ENCODE results near the gene ALDH1B1. TPM values are rescaled to one million over a fixed set of nuclear protein-coding genes. Genes with fewer than 3 reads are reported as not detected.
A peak's percentile ranks its signal among the peaks of the same experiment; 100 is the strongest.

ALDH1B1 gene
- 10 to 100 TPM in 1 of 2 donors, 1 to 10 TPM in 1; 9.1 to 10.2 TPM for total RNA-seq

- H3K36me3 Mint-ChIP-seq (ENCODE audit: insufficient read depth in 2 of 2): peaks cover 8 to 10% of the 10 kb centered on the region in 2 donors
- ATAC-seq (replicated peaks in 1 of 2): peak; percentile 99
- peaks cover 17% of the 10 kb centered on the region for H3K4me1 Mint-ChIP-seq (ENCODE audit: low read depth)
- DNase-seq: peak; percentile 83
- H3K27me3 Mint-ChIP-seq (ENCODE audit: low read depth): peaks cover 16% of the 10 kb centered on the region
- H3K27ac Mint-ChIP-seq: peak within 1 kb of the TSS; percentile 90
- no peaks in the 10 kb centered on the region for H3K9me3 Mint-ChIP-seq
- peak within 1 kb of the TSS; percentile 92 to 97 for H3K4me3 Mint-ChIP-seq
Measured at GRCh38 chr9:38392235-38393127, at the start of gene ALDH1B1. Gene ALDH1B1, plus strand, starts transcription at chr9:38392702. Its CDS starts 3,047 bp downstream, at chr9:38395749.

GRCh38 chr9:38343037-38343436 lies 49.5 kb upstream of the ALDH1B1 start:
- Mint-ChIP-seq H3K27ac (no peak overlapping the region), H3K27me3 (ENCODE audit: low read depth) (peaks cover 24% of the 10 kb centered on the region), H3K9me3 (peaks cover 1 to 2% of the 10 kb centered on the region in 2 donors), H3K36me3 (ENCODE audit: insufficient read depth in 2 of 2) (no peaks in the 10 kb centered on the region), H3K4me1 (ENCODE audit: low read depth) (peaks cover 7% of the 10 kb centered on the region), H3K4me3 (no peak overlapping the region)
- no peak for ATAC-seq (replicated peaks in 1 of 2)
- DNase-seq: no peak

- H3K27ac Mint-ChIP-seq: no peak overlapping the region
- peaks cover 24% of the 10 kb centered on the region for H3K27me3 Mint-ChIP-seq (ENCODE audit: low read depth)
- H3K4me1 Mint-ChIP-seq (ENCODE audit: low read depth): peaks cover 7% of the 10 kb centered on the region
Measured at GRCh38 chr9:38343552-38343951, 49.0 kb upstream of the ALDH1B1 start.

GRCh38 chr9:38344566-38345324 lies 47.8 kb upstream of the ALDH1B1 start:
- Mint-ChIP-seq H3K36me3 (ENCODE audit: insufficient read depth in 2 of 2) (no peaks in the 10 kb centered on the region), H3K4me3 (no peak overlapping the region), H3K27me3 (ENCODE audit: low read depth) (peaks cover 27% of the 10 kb centered on the region), H3K27ac (no peak overlapping the region), H3K9me3 (peaks cover 1 to 2% of the 10 kb centered on the region in 2 donors), H3K4me1 (ENCODE audit: low read depth) (no peaks in the 10 kb centered on the region)
- DNase-seq: no peak
- ATAC-seq (replicated peaks in 1 of 2): no peak

More at GRCh38 chr9:38343552-38343951, 49.0 kb upstream of the ALDH1B1 start:
- peaks cover 1 to 2% of the 10 kb centered on the region in 2 donors for H3K9me3 Mint-ChIP-seq
- no peak for ATAC-seq (replicated peaks in 1 of 2)
- H3K4me3 Mint-ChIP-seq: no peak overlapping the region
- DNase-seq: no peak
- no peaks in the 10 kb centered on the region for H3K36me3 Mint-ChIP-seq (ENCODE audit: insufficient read depth in 2 of 2)

GRCh38 chr9:38345851-38346755 lies 46.4 kb upstream of the ALDH1B1 start:
- no peak overlapping the region for H3K4me3 Mint-ChIP-seq
- peaks cover 28% of the 10 kb centered on the region for H3K27me3 Mint-ChIP-seq (ENCODE audit: low read depth)
- DNase-seq (no peak), ATAC-seq (replicated peaks in 1 of 2) (no peak)
- H3K4me1 Mint-ChIP-seq (ENCODE audit: low read depth): no peaks in the 10 kb centered on the region
- H3K27ac Mint-ChIP-seq: no peak overlapping the region
- no peaks in the 10 kb centered on the region for H3K9me3 Mint-ChIP-seq
- no peaks in the 10 kb centered on the region for H3K36me3 Mint-ChIP-seq (ENCODE audit: insufficient read depth in 2 of 2)

- Mint-ChIP-seq H3K27me3 (ENCODE audit: low read depth) (peaks cover 28% of the 10 kb centered on the region), H3K27ac (no peak overlapping the region), H3K9me3 (no peaks in the 10 kb centered on the region), H3K4me3 (no peak overlapping the region), H3K4me1 (ENCODE audit: low read depth) (no peaks in the 10 kb centered on the region), H3K36me3 (ENCODE audit: insufficient read depth in 2 of 2) (no peaks in the 10 kb centered on the region)
- ATAC-seq (replicated peaks in 1 of 2): no peak
- no peak for DNase-seq
Measured at GRCh38 chr9:38346811-38347210, 45.7 kb upstream of the ALDH1B1 start.

GRCh38 chr9:38347271-38347671 lies 45.2 kb upstream of the ALDH1B1 start:
- no peaks in the 10 kb centered on the region for H3K36me3 Mint-ChIP-seq (ENCODE audit: insufficient read depth in 2 of 2)
- H3K27ac Mint-ChIP-seq: no peak overlapping the region
- no peak for DNase-seq
- H3K27me3 Mint-ChIP-seq (ENCODE audit: low read depth): peaks cover 28% of the 10 kb centered on the region
- no peaks in the 10 kb centered on the region for H3K4me1 Mint-ChIP-seq (ENCODE audit: low read depth)
- no peaks in the 10 kb centered on the region for H3K9me3 Mint-ChIP-seq
- H3K4me3 Mint-ChIP-seq: no peak overlapping the region
- ATAC-seq (replicated peaks in 1 of 2): no peak

GRCh38 chr9:38347946-38348345 lies 44.6 kb upstream of the ALDH1B1 start:
- DNase-seq: no peak

GRCh38 chr9:38350529-38350928 lies 42.0 kb upstream of the ALDH1B1 start:
- H3K27me3 Mint-ChIP-seq (ENCODE audit: low read depth): peaks cover 22% of the 10 kb centered on the region
- H3K9me3 Mint-ChIP-seq: no peaks in the 10 kb centered on the region
- no peaks in the 10 kb centered on the region for H3K4me1 Mint-ChIP-seq (ENCODE audit: low read depth)
- no peaks in the 10 kb centered on the region for H3K36me3 Mint-ChIP-seq (ENCODE audit: insufficient read depth in 2 of 2)
- no peak for DNase-seq
- no peak for ATAC-seq (replicated peaks in 1 of 2)
- no peak overlapping the region for H3K27ac Mint-ChIP-seq
- no peak overlapping the region for H3K4me3 Mint-ChIP-seq

More at GRCh38 chr9:38347946-38348345, 44.6 kb upstream of the ALDH1B1 start:
- no peak overlapping the region for H3K4me3 Mint-ChIP-seq
- no peaks in the 10 kb centered on the region for H3K4me1 Mint-ChIP-seq (ENCODE audit: low read depth)
- no peaks in the 10 kb centered on the region for H3K36me3 Mint-ChIP-seq (ENCODE audit: insufficient read depth in 2 of 2)
- H3K9me3 Mint-ChIP-seq: no peaks in the 10 kb centered on the region
- no peak for ATAC-seq (replicated peaks in 1 of 2)
- H3K27ac Mint-ChIP-seq: no peak overlapping the region
- H3K27me3 Mint-ChIP-seq (ENCODE audit: low read depth): peaks cover 28% of the 10 kb centered on the region

- DNase-seq: no peak
- Mint-ChIP-seq H3K9me3 (no peaks in the 10 kb centered on the region), H3K27ac (no peak overlapping the region), H3K4me3 (no peak overlapping the region), H3K4me1 (ENCODE audit: low read depth) (no peaks in the 10 kb centered on the region), H3K27me3 (ENCODE audit: low read depth) (peaks cover 10% of the 10 kb centered on the region), H3K36me3 (ENCODE audit: insufficient read depth in 2 of 2) (no peaks in the 10 kb centered on the region)
- ATAC-seq (replicated peaks in 1 of 2): no peak
Measured at GRCh38 chr9:38352530-38353328, 39.8 kb upstream of the ALDH1B1 start.

- H3K36me3 Mint-ChIP-seq (ENCODE audit: insufficient read depth in 2 of 2): no peaks in the 10 kb centered on the region
- H3K27ac Mint-ChIP-seq: no peak overlapping the region
- no peaks in the 10 kb centered on the region for H3K9me3 Mint-ChIP-seq
- no peaks in the 10 kb centered on the region for H3K27me3 Mint-ChIP-seq (ENCODE audit: low read depth)
- no peak for DNase-seq
- ATAC-seq (replicated peaks in 1 of 2): no peak
- H3K4me3 Mint-ChIP-seq: no peak overlapping the region
- H3K4me1 Mint-ChIP-seq (ENCODE audit: low read depth): no peaks in the 10 kb centered on the region
Measured at GRCh38 chr9:38355115-38355514, 37.4 kb upstream of the ALDH1B1 start.

GRCh38 chr9:38355517-38356120 lies 36.9 kb upstream of the ALDH1B1 start:
- Mint-ChIP-seq H3K4me3 (no peak overlapping the region), H3K4me1 (ENCODE audit: low read depth) (no peaks in the 10 kb centered on the region), H3K27ac (no peak overlapping the region), H3K27me3 (ENCODE audit: low read depth) (no peaks in the 10 kb centered on the region), H3K36me3 (ENCODE audit: insufficient read depth in 2 of 2) (no peaks in the 10 kb centered on the region), H3K9me3 (no peaks in the 10 kb centered on the region)
- ATAC-seq (replicated peaks in 1 of 2) (no peak), DNase-seq (no peak)

Data from activated T-cell treated with anti-CD3 and anti-CD28 coated beads, Interleukin-2, amount 50 U/mL, for 72 hours (primary cell).